PFSK-1 (cell line): Measurements from ENCODE around the gene CRAT.

ENCODE experiments used
- FOXP2 ChIP-seq: optimal IDR thresholded peaks from 2 replicates; pipeline ENCODE3; 2011; ENCODE audit warnings: borderline replicate concordance, control low read depth, inconsistent platforms; ENCODE audit not compliant: insufficient read depth; ENCODE audit errors: extremely low read length, extremely low read depth
- POLR2AphosphoS5 ChIP-seq: IDR thresholded peaks from 2 replicates; pipeline ENCODE4 v1.6.1; 2012; ENCODE audit warnings: low read depth, mild to moderate bottlenecking, control low read depth, low read length, moderate library complexity
- REST ChIP-seq, 2 experiments: IDR thresholded peaks; 2 replicates each; pipeline versions ENCODE4 v1.6.1 to v1.8.0; 2011 to 2012; ENCODE audit warnings: low read depth in 2 of 2, low read length in 2 of 2, control low read depth in 1 of 2, inconsistent platforms in 1 of 2, mild to moderate bottlenecking in 1 of 2, moderate library complexity in 1 of 2; ENCODE audit not compliant: insufficient read depth in 1 of 2
- SIN3A ChIP-seq: IDR thresholded peaks from 2 replicates; pipeline ENCODE4 v1.6.1; 2012; ENCODE audit warnings: mild to moderate bottlenecking, low read length, moderate library complexity, borderline replicate concordance; ENCODE audit not compliant: insufficient read depth
- TAF1 ChIP-seq: IDR thresholded peaks from 2 replicates; pipeline ENCODE4 v1.6.1; 2012; ENCODE audit warnings: low read length, control low read depth, borderline replicate concordance; ENCODE audit not compliant: insufficient read depth

GRCh38 chr9:129154866-129155477 is 44.4 kb upstream of the CRAT start:
- TF ChIP-seq SIN3A: no peak
- no peak for TF ChIP-seq REST (IDR thresholded peaks at IDR 0.05; ENCODE audit: insufficient read depth in 1 of 2, low read depth in 2 of 2, low read length in 2 of 2)
- no peak for TF ChIP-seq POLR2AphosphoS5
- TF ChIP-seq TAF1: no peak
- no peak for TF ChIP-seq FOXP2
